NT2/D1 (cell line): ENCODE measurements around the gene TPO.
"Not testable (repeated sequence)": the region's sequence is repeated elsewhere in the genome, so short reads cannot be mapped to it uniquely, and the experiment has no call there.

Experiments
- DNase-seq: peaks from one replicate; pipeline ENCODE4 v3.0.0-alpha.2; 2011; ENCODE audit warnings: low read depth, low spot score
- H3K27me3 ChIP-seq: 2 replicates; pipeline ENCODE4 v1.6.0; 2011; ENCODE audit warnings: mild to moderate bottlenecking; ENCODE audit not compliant: insufficient read length, insufficient read depth
- H3K36me3 ChIP-seq: 2 replicates; pipeline ENCODE4 v1.6.1; 2011; ENCODE audit warnings: mild to moderate bottlenecking, low read length, mixed read lengths; ENCODE audit not compliant: insufficient read depth, insufficient read length
- H3K4me1 ChIP-seq: 2 replicates; pipeline ENCODE4 v1.5.1; 2011; ENCODE audit not compliant: insufficient read depth, insufficient read length
- H3K4me3 ChIP-seq: 2 replicates; pipeline ENCODE4 v1.5.1; 2011; ENCODE audit warnings: low read depth; ENCODE audit not compliant: insufficient read length
- H3K9ac ChIP-seq: 2 replicates; pipeline ENCODE4 v1.6.0; 2011; ENCODE audit warnings: low read depth; ENCODE audit not compliant: insufficient read length
- H3K9me3 ChIP-seq: 2 replicates; pipeline ENCODE4 v1.5.1; 2011; ENCODE audit warnings: mild to moderate bottlenecking, low read length; ENCODE audit not compliant: insufficient read depth
- SUZ12 ChIP-seq: IDR thresholded peaks from 2 replicates; pipeline ENCODE4 v1.6.1; 2011; ENCODE audit not compliant: insufficient read length, insufficient read depth; ENCODE audit errors: extremely low read depth
- YY1 ChIP-seq: IDR thresholded peaks from 2 replicates; pipeline ENCODE4 v1.6.1; 2011; ENCODE audit not compliant: insufficient read length, insufficient read depth
- ZNF274 ChIP-seq: IDR thresholded peaks from 2 replicates; pipeline ENCODE4 v1.6.1; 2011; ENCODE audit warnings: mild to moderate bottlenecking, low read depth, low read length

The TPO gene

DNA sequence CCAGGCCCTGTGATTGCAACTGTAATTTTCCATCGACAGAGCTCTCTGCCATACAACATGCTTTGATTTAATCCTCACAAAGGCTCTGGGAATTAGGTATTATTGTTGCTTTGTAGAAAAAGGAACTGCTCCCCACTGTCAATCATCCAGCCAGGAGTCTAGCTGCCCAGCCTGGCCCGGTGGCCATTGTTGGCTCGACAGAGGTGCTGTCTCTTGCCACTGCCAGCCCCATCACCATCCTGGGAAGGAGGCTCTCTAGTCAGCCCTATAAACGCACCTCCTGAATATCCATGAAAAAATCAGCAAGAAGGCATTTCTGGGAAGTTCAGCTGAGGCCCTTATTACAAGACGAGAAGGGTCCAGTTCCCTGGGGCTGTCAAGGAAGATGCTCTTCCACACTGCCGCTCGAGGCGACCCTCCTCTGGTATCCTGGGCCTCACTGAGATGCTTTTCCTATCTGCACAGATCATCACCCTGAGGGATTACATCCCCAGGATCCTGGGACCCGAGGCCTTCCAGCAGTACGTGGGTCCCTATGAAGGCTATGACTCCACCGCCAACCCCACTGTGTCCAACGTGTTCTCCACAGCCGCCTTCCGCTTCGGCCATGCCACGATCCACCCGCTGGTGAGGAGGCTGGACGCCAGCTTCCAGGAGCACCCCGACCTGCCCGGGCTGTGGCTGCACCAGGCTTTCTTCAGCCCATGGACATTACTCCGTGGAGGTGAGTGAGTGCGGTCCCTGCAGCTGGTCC is 71.0 kb downstream of the TPO start:
- DNase-seq = no peak
- TF ChIP-seq ZNF274 (no peak), SUZ12 (no peak), YY1 (no peak)
- no peaks in the 10 kb centered on the region for H3K9me3 ChIP-seq

DNA sequence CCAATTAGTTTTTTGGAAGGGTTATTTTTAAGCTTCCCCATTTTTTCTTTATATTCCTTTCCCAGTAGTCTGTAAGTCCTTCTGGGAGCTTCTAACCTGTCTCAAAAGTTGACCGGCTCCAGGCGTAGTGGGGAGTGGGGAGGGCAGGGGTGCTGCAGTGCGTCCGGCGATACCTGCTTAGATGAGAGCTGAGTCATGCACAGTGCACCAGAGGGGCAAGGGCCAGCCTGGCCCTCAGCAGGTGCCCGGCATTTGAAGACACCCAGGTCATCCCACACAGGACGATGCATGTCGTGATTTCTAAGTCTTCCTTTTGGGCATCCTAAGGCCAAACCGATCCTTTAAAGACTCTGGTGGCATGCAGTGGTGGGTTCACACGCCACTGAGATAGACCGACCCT is 73.4 kb downstream of the TPO start:
- no peaks in the 10 kb centered on the region for H3K9me3 ChIP-seq
- H3K9ac ChIP-seq = no peak overlapping the region
- no peak for DNase-seq
- no peaks in the 10 kb centered on the region for H3K36me3 ChIP-seq
- H3K27me3 ChIP-seq = no peaks in the 10 kb centered on the region
- H3K4me1 ChIP-seq = peaks cover 7% of the 10 kb centered on the region
- TF ChIP-seq SUZ12 (no peak), ZNF274 (no peak), YY1 (no peak)
- H3K4me3 ChIP-seq = no peak overlapping the region

More for the DNA sequence above, 71.0 kb downstream of the TPO start:
- no peaks in the 10 kb centered on the region for H3K36me3 ChIP-seq
- H3K4me1 ChIP-seq = peaks cover 7% of the 10 kb centered on the region
- H3K4me3 ChIP-seq = no peak overlapping the region
- H3K27me3 ChIP-seq = no peaks in the 10 kb centered on the region
- H3K9ac ChIP-seq = no peak overlapping the region

DNA sequence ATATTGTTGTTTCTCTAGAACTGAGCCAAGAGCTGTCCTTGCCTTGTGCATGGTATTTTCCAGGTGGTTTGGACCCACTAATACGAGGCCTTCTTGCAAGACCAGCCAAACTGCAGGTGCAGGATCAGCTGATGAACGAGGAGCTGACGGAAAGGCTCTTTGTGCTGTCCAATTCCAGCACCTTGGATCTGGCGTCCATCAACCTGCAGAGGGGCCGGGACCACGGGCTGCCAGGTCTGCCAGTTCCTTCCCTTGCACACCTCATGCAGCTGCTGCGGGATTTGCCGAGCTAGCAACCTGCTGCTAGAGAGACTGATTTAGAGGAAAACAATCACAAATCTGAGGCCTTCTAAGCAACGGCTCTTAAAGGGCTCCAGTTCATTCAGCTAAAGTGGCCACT is 74.5 kb downstream of the TPO start:
- TF ChIP-seq YY1 (no peak), ZNF274 (no peak), SUZ12 (no peak)

DNA sequence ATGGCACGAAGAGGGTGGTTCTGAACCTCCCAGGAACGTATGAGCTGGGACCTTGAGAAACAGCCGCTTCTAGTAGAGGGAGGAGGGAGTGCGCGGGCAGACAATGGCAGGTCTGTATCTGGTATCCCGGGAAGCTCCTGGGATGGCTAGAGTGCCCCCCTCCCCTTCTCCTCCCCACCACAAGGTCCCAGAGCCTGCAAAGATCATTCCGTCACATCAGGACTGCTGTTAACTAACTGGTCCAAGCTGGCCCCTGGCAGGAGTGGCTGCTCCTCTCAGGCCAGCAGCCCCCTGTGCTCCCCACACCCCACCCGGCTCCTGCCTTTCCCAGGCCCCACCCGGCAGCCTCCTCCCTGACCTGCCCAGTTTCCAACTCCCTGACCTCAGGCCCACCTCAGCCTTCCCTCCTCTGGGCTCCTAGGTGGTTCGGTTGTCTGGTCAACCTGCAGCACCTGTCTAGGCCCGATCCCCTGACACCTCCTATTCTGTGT is 75.0 kb downstream of the TPO start:
- Histone ChIP-seq H3K27me3 (no peaks in the 10 kb centered on the region), H3K36me3 (no peaks in the 10 kb centered on the region), H3K4me1 (peaks cover 7% of the 10 kb centered on the region), H3K9ac (no peak overlapping the region), H3K4me3 (no peak overlapping the region), H3K9me3 (no peaks in the 10 kb centered on the region)
- DNase-seq = no peak
- TF ChIP-seq YY1 (no peak), ZNF274 (no peak), SUZ12 (no peak)

More for the DNA sequence above, 74.5 kb downstream of the TPO start:
- no peaks in the 10 kb centered on the region for H3K36me3 ChIP-seq
- H3K4me3 ChIP-seq = no peak overlapping the region
- no peaks in the 10 kb centered on the region for H3K9me3 ChIP-seq
- no peak overlapping the region for H3K9ac ChIP-seq
- DNase-seq = no peak
- peaks cover 7% of the 10 kb centered on the region for H3K4me1 ChIP-seq
- no peaks in the 10 kb centered on the region for H3K27me3 ChIP-seq

DNA sequence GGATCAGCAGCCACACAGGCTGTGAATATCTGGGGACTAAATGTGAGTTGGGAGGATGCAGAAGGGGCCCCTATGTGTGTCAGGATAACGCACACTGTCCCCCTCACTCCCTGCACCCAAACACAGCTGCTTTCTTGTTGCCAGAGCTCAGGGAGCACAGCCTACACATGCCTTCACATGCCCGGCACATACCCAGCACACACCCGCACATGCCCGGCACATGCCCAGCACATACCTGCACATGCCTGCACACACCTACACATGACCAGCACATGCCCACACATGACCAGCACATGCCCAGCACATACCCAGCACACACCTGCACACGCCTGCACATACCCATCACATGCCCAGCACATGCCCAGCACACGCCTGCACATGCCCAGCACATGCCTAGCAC is 75.6 kb downstream of the TPO start:
- no peak for DNase-seq
- TF ChIP-seq SUZ12 (no peak), ZNF274 (no peak), YY1 (no peak)
- Histone ChIP-seq H3K9me3 (no peaks in the 10 kb centered on the region), H3K4me1 (peaks cover 7% of the 10 kb centered on the region), H3K36me3 (no peaks in the 10 kb centered on the region), H3K27me3 (no peaks in the 10 kb centered on the region), H3K4me3 (no peak overlapping the region), H3K9ac (no peak overlapping the region)

DNA sequence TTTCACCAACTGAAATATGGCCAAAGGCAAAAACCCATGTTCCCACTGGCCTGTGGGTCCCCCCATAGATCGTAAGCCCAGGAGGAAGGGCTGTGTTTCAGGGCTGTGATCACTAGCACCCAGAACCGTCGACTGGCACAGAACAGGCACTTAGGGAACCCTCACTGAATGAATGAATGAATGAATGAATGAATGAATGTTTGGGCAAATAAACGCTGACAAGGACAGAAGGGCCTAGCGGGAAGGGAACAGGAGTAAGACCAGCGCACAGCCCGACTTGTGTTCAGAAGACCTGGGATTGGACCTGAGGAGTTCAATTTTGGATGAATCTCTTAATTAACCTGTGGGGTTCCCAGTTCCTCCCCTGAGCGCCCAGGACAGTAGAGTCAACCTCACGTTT is 76.2 kb downstream of the TPO start:
- no peaks in the 10 kb centered on the region for H3K27me3 ChIP-seq
- no peaks in the 10 kb centered on the region for H3K36me3 ChIP-seq
- DNase-seq = no peak
- H3K4me3 ChIP-seq = no peak overlapping the region
- TF ChIP-seq YY1 (no peak), ZNF274 (no peak), SUZ12 (no peak)
- H3K4me1 ChIP-seq = peaks cover 7% of the 10 kb centered on the region
- no peak overlapping the region for H3K9ac ChIP-seq
- H3K9me3 ChIP-seq = no peaks in the 10 kb centered on the region

DNA sequence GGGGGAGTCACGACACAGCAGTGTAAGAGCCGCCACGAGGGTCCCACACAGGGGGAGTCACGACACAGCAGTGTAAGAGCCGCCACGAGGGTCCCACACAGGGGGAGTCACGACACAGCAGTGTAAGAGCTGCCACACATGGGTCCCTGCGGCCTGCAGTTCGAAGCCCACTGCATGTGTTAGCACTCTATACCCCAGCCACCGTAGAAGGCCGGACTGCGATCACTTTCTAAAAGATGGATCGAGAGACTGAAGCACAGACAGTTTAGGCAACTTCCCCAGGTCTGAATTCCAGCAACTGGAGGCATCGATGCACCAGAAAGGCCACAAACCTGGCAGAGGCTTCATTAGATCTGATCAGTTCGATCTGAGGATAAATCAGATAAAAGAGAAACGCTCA is 77.1 kb downstream of the TPO start:
- H3K9ac ChIP-seq, DNase-seq, H3K36me3 ChIP-seq, H3K27me3 ChIP-seq, H3K4me1 ChIP-seq, H3K9me3 ChIP-seq, H3K4me3 ChIP-seq: not testable (repeated sequence)

DNA sequence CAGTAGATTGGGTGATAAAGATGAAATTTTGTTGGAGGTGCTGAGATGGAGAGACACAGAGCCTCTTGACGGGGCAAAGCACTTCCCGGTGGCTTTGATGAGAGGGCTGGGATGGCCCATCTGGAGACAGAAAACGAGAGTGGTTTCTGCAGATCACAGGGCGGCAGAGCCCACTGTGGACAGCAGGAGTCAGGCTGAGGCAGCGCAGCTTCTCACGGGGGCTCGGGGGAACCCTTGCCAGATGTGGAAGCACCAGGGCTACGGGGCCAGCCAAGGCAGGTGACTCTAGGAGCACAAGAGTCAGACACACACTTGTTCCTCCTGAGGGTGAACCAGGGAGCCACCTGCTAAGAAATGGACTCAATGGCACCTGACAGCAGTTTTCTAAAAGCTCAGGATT is 78.5 kb downstream of the TPO start:
- H3K4me1 ChIP-seq = peaks cover 7% of the 10 kb centered on the region
- H3K9me3 ChIP-seq = no peaks in the 10 kb centered on the region
- H3K9ac ChIP-seq = no peak overlapping the region
- H3K4me3 ChIP-seq = no peak overlapping the region
- H3K36me3 ChIP-seq = no peaks in the 10 kb centered on the region
- TF ChIP-seq SUZ12 (no peak), YY1 (no peak), ZNF274 (no peak)
- no peak for DNase-seq
- no peaks in the 10 kb centered on the region for H3K27me3 ChIP-seq

DNA sequence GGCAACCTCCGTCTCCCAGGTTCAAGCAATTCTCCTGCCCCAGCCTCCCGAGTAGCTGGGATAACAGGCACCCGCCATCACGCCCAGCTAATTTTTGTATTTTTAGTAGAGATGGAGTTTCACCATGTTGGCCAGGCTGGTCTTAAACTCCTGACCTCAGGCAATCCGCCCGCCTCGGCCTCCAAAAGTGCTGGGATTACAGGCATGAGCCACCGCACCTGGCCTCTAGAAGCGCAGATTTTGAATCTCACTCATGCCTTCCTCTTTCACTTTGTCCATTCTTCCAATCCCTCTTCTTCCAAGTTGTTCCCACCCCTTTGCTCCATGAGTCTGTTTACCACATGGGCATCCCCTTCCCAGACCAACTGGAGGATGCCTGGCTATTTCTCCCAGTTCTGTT is 79.0 kb downstream of the TPO start:
- not testable (repeated sequence) for H3K36me3 ChIP-seq, H3K4me1 ChIP-seq, H3K9me3 ChIP-seq, H3K4me3 ChIP-seq, DNase-seq, H3K27me3 ChIP-seq, H3K9ac ChIP-seq
